ENCODE results near the gene ZNF33B. TPM values are rescaled to one million over a fixed set of nuclear protein-coding genes. Genes with fewer than 3 reads are reported as not detected.

Gene ZNF33B
- total and polyA plus RNA-seq, 9 donors, result 24.9 to 71.8 (median 32.9) TPM

- Histone ChIP-seq H3K27me3 (no peaks in the 10 kb centered on the region), H3K9me3 (peaks cover 3 to 6% of the 10 kb centered on the region in 2 donors), H3K27ac (no peak overlapping the region), H3K4me1 (ENCODE audit: insufficient read depth) (no peaks in the 10 kb centered on the region), H3K36me3 (no peaks in the 10 kb centered on the region), H3K4me3 (no peak overlapping the region)
- no peak for DNase-seq
- intact Hi-C loops (cut with DNase I), result no loop called here
- no peak for TF ChIP-seq EP300 (IDR thresholded peaks at IDR 0.05)
- no peak for TF ChIP-seq CTCF (IDR thresholded peaks at IDR 0.05)
- no peak for TF ChIP-seq POLR2A (IDR thresholded peaks at IDR 0.05)
Measured at GRCh38 chr10:42544945-42545344, 93.4 kb downstream of the ZNF33B start.

GRCh38 chr10:42543840-42544372 is 94.5 kb downstream of the ZNF33B start:
- H3K4me3 ChIP-seq, result no peak overlapping the region
- no peaks in the 10 kb centered on the region for H3K4me1 ChIP-seq (ENCODE audit: insufficient read depth)
- no peaks in the 10 kb centered on the region for H3K27me3 ChIP-seq
- intact Hi-C loops (cut with DNase I), result no loop called here
- no peak for DNase-seq
- peaks cover 3 to 16% of the 10 kb centered on the region in 2 donors for H3K9me3 ChIP-seq
- H3K27ac ChIP-seq, result no peak overlapping the region
- 95 to 97% (median 96%) methylated on average over 5 of the region's 5 CpGs for WGBS, 3 donors
- H3K36me3 ChIP-seq, result no peaks in the 10 kb centered on the region
- TF ChIP-seq CTCF (IDR thresholded peaks at IDR 0.05) (no peak), POLR2A (IDR thresholded peaks at IDR 0.05) (no peak), EP300 (IDR thresholded peaks at IDR 0.05) (no peak)

Small RNA genes within 50 kb of the gene (small RNA-seq; reads per million reads assigned to genes)
- gene AL022345.1 (not detected), gene AL022345.2 (not detected), gene AL022345.3 (not detected), gene FXYD6P1 (not detected), gene RNU6-1170P (not detected)

Other genes with a start within 250 kb of the ZNF33B start
- gene BMS1, start 144.2 kb upstream of the ZNF33B start, total RNA-seq, result 10 to 100 TPM; 10.0 to 16.0 (median 14.1) TPM
- gene BMS1, start 144.2 kb upstream of the ZNF33B start, polyA plus RNA-seq, result 10 to 100 TPM in 1 of 2 donors, 1 to 10 TPM in 1; 8.4 to 13.3 TPM

Data from ovary (tissue), 9 donors.